B cell (primary cell): ENCODE data around the gene FAM149B1. TPM values are rescaled to one million over a fixed set of nuclear protein-coding genes. Genes with fewer than 3 reads are reported as not detected.

Source experiments
- ATAC-seq: fragments of 200-7000 bp; cut with Tn5 transposase; one replicate; pipeline ENCODE4 v1.10.0; 2021; ENCODE audit warnings: low read depth, mild to moderate bottlenecking, moderate number of reproducible peaks, moderate library complexity
- CTCF ChIA-PET: fragments of 350-600 bp; sonication (Branson Sonifier 250); formaldehyde crosslinking; loops from one replicate; lab custom pipeline; 2021; ENCODE audit warnings: antibody characterized with exemption, inconsistent platforms; lab: Charles Lee
- POLR2A ChIA-PET: fragments of 350-600 bp; sonication (Branson Sonifier 250); formaldehyde crosslinking; loops from one replicate; lab custom pipeline; 2021; ENCODE audit warnings: antibody characterized with exemption; lab: Charles Lee
- DNase-seq: peaks from one replicate; pipeline ENCODE4 v3.0.0; 2013
- H2AFZ ChIP-seq: 2 replicates; pipeline ENCODE4 v1.6.1; 2012; ENCODE audit warnings: mild to moderate bottlenecking, low read depth, low read length; ENCODE audit not compliant: insufficient read depth, poor library complexity, severe bottlenecking
- H3K27ac ChIP-seq, 2 donors: 1 replicate in 1 of 2; 2 replicates in 1 of 2; pipeline ENCODE4 v1.5.1; 2012 to 2013; ENCODE audit warnings: low read length in 2 of 2, mild to moderate bottlenecking in 2 of 2, moderate library complexity in 1 of 2
- H3K27me3 ChIP-seq, 4 experiments: fragments of 200-600 bp in 1 of 4; sonication (generic) in 1 of 4; replicated peaks in 1 of 4; 1 replicate in 2 of 4; 2 replicates in 2 of 4; pipeline versions ENCODE4 v1.6.1 to v1.7.0; 2013 to 2016; ENCODE audit warnings: low read length in 3 of 4, mild to moderate bottlenecking in 2 of 4, mixed read lengths in 1 of 4, moderate library complexity in 1 of 4; ENCODE audit not compliant: insufficient read depth in 4 of 4, control insufficient read depth in 3 of 4; ENCODE audit errors: control extremely low read depth in 1 of 4
- H3K36me3 ChIP-seq, 2 experiments: replicated peaks in 1 of 2; 1 replicate in 1 of 2; 2 replicates in 1 of 2; pipeline versions ENCODE4 v1.6.1 to v1.7.1; 2013; ENCODE audit warnings: low read length in 1 of 2; ENCODE audit not compliant: insufficient read depth in 2 of 2, control insufficient read depth in 1 of 2; ENCODE audit errors: control extremely low read depth in 1 of 2, extremely low read depth in 1 of 2
- H3K4me1 ChIP-seq, 2 donors: fragments of 200-600 bp in 1 of 2; sonication (generic) in 1 of 2; 1 replicate in 1 of 2; 2 replicates in 1 of 2; pipeline versions ENCODE4 v1.5.1 to v1.6.1; 2013 to 2017; ENCODE audit warnings: low read length in 2 of 2; ENCODE audit not compliant: control insufficient read depth in 2 of 2, insufficient read depth in 2 of 2
- H3K4me2 ChIP-seq: replicated peaks from 2 replicates; pipeline ENCODE3; 2012; ENCODE audit warnings: mild to moderate bottlenecking, low read depth, low read length; ENCODE audit not compliant: poor library complexity, severe bottlenecking
- H3K4me3 ChIP-seq, 5 experiments: fragments of 200-600 bp in 1 of 5; sonication (generic) in 1 of 5; 1 replicate in 3 of 5; 2 replicates in 2 of 5; pipeline versions ENCODE4 v1.5.1 to v1.7.0; 2011 to 2016; ENCODE audit warnings: low read length in 4 of 5, mild to moderate bottlenecking in 4 of 5, low read depth in 2 of 5, control low read depth in 1 of 5, moderate library complexity in 1 of 5; ENCODE audit not compliant: insufficient read depth in 1 of 5; ENCODE audit errors: control extremely low read depth in 1 of 5, extremely low read depth in 1 of 5
- H3K79me2 ChIP-seq: fragments of 200-600 bp; sonication (generic); one replicate; pipeline ENCODE4 v1.6.0; 2016; ENCODE audit warnings: low read length; ENCODE audit not compliant: control insufficient read depth, insufficient read depth
- H3K9ac ChIP-seq: fragments of 200-600 bp; sonication (generic); 2 replicates; pipeline ENCODE4 v1.6.1; 2017; ENCODE audit warnings: mild to moderate bottlenecking, low read length, moderate library complexity
- H3K9me3 ChIP-seq, 3 donors: one replicate each; pipeline versions ENCODE4 v1.6.1 to v1.7.1; 2013; ENCODE audit warnings: low read length in 2 of 3; ENCODE audit not compliant: control insufficient read depth in 2 of 3, insufficient read depth in 1 of 3; ENCODE audit errors: control extremely low read depth in 1 of 3
- H4K20me1 ChIP-seq: 2 replicates; pipeline ENCODE4 v1.6.0; 2012; ENCODE audit warnings: mild to moderate bottlenecking, low read length; ENCODE audit not compliant: insufficient read depth, control insufficient read depth, poor library complexity, severe bottlenecking
- H3K27ac Mint-ChIP-seq: one replicate; pipeline ENCODE4 v1.8.0; 2021; ENCODE audit warnings: mixed read lengths
- H3K27me3 Mint-ChIP-seq: one replicate; pipeline ENCODE4 v1.8.0; 2021; ENCODE audit warnings: mixed read lengths
- H3K4me1 Mint-ChIP-seq: one replicate; pipeline ENCODE4 v1.8.0; 2021; ENCODE audit warnings: mixed read lengths
- H3K4me3 Mint-ChIP-seq: one replicate; pipeline ENCODE4 v1.8.0; 2021; ENCODE audit warnings: mixed read lengths
- H3K9me3 Mint-ChIP-seq: one replicate; pipeline ENCODE4 v1.8.0; 2022; ENCODE audit warnings: mixed read lengths; ENCODE audit not compliant: insufficient read depth
- EZH2 ChIP-seq: IDR thresholded peaks from 2 replicates; pipeline ENCODE4 v1.6.1; 2012; ENCODE audit warnings: borderline replicate concordance, low read depth, mild to moderate bottlenecking, moderate library complexity, low read length; ENCODE audit not compliant: insufficient read depth, poor library complexity, severe bottlenecking
- intact Hi-C: fragments of 100-400 bp; cut with micrococcal nuclease; formaldehyde crosslinking; loops from one replicate; pipeline ENCODE4 v1.10.0; 2022
- polyA plus RNA-seq: library from polyadenylated mRNA; depleted of rRNA; stranded (reverse); fragments of >200 nt; gene quantifications from 2 replicates; pipeline ENCODE4 v1.2.3, GENCODE V29; 2012
- total RNA-seq, 2 donors: library from RNA; stranded (reverse); fragments of 120-200 nt in 1 of 2; gene quantifications; 1 replicate in 1 of 2; 2 replicates in 1 of 2; pipeline versions ENCODE4 v1.2.3 to v1.2.4, GENCODE V29; 2013 to 2022
- TF ChIP-seq, protein P1 (sequence below): fragments of 200-600 bp; IDR thresholded peaks from one replicate; pipeline ENCODE4 v1.8.0; 2022; ENCODE audit warnings: antibody characterized with exemption, mild to moderate bottlenecking

The FAM149B1 gene
- total and polyA plus RNA-seq, 2 donors (not counting 1 experiment from before 2014, with no cell fraction given) = 22.5 to 24.3 TPM

DNA sequence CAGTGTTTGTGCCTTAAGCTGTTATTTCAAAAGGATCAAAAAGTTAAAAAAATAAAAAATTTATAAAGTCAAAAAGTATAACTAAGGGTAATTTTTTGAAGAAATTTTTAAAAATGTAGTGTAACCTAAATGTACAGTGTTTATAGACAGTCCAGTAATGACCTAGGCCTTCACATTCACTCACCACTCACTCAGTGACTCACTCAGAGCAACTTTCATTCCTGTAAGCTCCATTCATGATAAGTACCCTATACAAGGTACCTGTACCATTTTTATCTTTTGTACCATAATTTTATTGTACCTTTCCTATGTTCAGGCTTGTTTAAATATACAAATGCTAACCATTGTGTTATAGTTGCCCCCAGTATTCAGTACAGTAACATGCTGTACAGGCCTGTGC lies 57.6 kb downstream of the FAM149B1 start:
- Histone ChIP-seq H3K4me3 (no peak overlapping the region), H3K9ac (no peak overlapping the region), H3K36me3 (peaks cover 0 to under 1% of the 10 kb centered on the region in 2 experiments), H3K27ac (no peak overlapping the region), H3K4me1 (no peaks in the 10 kb centered on the region), H3K9me3 (no peaks in the 10 kb centered on the region), H3K79me2 (no peaks in the 10 kb centered on the region), H3K4me2 (no peak overlapping the region), H4K20me1 (no peaks in the 10 kb centered on the region), H2AFZ (no peak overlapping the region), H3K27me3 (no peaks in the 10 kb centered on the region)
- no peaks in the 10 kb centered on the region for H3K4me1 Mint-ChIP-seq
- H3K27ac Mint-ChIP-seq = no peak overlapping the region
- no peaks in the 10 kb centered on the region for H3K27me3 Mint-ChIP-seq
- ChIA-PET CTCF (no interaction called here), POLR2A (no interaction called here)
- intact Hi-C loops = no loop called here
- DNase-seq (no peak), ATAC-seq (no peak)
- TF ChIP-seq EZH2 = no peak
- TF ChIP-seq, protein P1, sequence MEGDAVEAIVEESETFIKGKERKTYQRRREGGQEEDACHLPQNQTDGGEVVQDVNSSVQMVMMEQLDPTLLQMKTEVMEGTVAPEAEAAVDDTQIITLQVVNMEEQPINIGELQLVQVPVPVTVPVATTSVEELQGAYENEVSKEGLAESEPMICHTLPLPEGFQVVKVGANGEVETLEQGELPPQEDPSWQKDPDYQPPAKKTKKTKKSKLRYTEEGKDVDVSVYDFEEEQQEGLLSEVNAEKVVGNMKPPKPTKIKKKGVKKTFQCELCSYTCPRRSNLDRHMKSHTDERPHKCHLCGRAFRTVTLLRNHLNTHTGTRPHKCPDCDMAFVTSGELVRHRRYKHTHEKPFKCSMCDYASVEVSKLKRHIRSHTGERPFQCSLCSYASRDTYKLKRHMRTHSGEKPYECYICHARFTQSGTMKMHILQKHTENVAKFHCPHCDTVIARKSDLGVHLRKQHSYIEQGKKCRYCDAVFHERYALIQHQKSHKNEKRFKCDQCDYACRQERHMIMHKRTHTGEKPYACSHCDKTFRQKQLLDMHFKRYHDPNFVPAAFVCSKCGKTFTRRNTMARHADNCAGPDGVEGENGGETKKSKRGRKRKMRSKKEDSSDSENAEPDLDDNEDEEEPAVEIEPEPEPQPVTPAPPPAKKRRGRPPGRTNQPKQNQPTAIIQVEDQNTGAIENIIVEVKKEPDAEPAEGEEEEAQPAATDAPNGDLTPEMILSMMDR = no peak
- H3K9me3 Mint-ChIP-seq = no peaks in the 10 kb centered on the region
- no peak overlapping the region for H3K4me3 Mint-ChIP-seq

DNA sequence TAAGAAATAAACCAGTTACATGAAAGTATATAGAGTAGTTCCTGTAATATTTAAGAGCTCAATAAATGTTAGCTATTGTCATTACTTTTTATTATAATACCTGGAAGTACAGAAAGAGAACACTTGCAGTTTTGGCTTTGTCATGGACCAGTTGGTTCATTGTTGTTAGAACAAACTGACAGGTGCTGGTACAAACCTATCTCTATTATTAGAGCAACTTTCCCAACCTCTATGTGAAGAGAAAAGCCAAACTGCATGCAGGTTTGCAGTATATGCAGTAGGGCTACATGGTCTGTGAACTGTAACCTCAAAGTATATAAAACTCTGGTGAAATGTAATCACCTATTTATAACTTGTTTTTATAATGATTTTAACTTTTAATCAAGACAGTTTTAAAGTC lies 58.7 kb downstream of the FAM149B1 start:
- no peaks in the 10 kb centered on the region for H3K9me3 Mint-ChIP-seq
- H3K27ac Mint-ChIP-seq = no peak overlapping the region
- H3K36me3 ChIP-seq = peaks cover 0 to 4% of the 10 kb centered on the region in 2 experiments
- ATAC-seq (no peak), DNase-seq (no peak)
- no peak overlapping the region for H3K4me3 Mint-ChIP-seq
- H3K27ac ChIP-seq = no peak overlapping the region
- ChIA-PET POLR2A (no interaction called here), CTCF (no interaction called here)
- no peaks in the 10 kb centered on the region for H3K27me3 Mint-ChIP-seq
- intact Hi-C loops = no loop called here
- H3K4me2 ChIP-seq = no peak overlapping the region
- TF ChIP-seq, protein P1 = no peak
- TF ChIP-seq EZH2 = no peak
- no peak overlapping the region for H3K9ac ChIP-seq
- H3K4me3 ChIP-seq = no peak overlapping the region
- H3K27me3 ChIP-seq = no peaks in the 10 kb centered on the region
- no peaks in the 10 kb centered on the region for H3K9me3 ChIP-seq
- no peaks in the 10 kb centered on the region for H3K79me2 ChIP-seq
- H2AFZ ChIP-seq = no peak overlapping the region
- H3K4me1 Mint-ChIP-seq = no peaks in the 10 kb centered on the region
- H3K4me1 ChIP-seq = no peaks in the 10 kb centered on the region
- H4K20me1 ChIP-seq = no peaks in the 10 kb centered on the region
